ENCODE results near the gene DOCK3. TPM values are rescaled to one million over a fixed set of nuclear protein-coding genes. Genes with fewer than 3 reads are reported as not detected.
"Not testable (repeated sequence)": the region's sequence is repeated elsewhere in the genome, so short reads cannot be mapped to it uniquely, and the experiment has no call there.

DOCK3 gene
- total RNA-seq, 3 donors from 2014 or later (not counting 1 experiment from before 2014, with no cell fraction given): 1.4 to 2.4 (median 1.7) TPM

GRCh38 chr3:51075221-51075775, 400.6 kb downstream of the DOCK3 start:
- TF ChIP-seq, protein P1, sequence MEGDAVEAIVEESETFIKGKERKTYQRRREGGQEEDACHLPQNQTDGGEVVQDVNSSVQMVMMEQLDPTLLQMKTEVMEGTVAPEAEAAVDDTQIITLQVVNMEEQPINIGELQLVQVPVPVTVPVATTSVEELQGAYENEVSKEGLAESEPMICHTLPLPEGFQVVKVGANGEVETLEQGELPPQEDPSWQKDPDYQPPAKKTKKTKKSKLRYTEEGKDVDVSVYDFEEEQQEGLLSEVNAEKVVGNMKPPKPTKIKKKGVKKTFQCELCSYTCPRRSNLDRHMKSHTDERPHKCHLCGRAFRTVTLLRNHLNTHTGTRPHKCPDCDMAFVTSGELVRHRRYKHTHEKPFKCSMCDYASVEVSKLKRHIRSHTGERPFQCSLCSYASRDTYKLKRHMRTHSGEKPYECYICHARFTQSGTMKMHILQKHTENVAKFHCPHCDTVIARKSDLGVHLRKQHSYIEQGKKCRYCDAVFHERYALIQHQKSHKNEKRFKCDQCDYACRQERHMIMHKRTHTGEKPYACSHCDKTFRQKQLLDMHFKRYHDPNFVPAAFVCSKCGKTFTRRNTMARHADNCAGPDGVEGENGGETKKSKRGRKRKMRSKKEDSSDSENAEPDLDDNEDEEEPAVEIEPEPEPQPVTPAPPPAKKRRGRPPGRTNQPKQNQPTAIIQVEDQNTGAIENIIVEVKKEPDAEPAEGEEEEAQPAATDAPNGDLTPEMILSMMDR (IDR thresholded peaks at IDR 0.05): no peak

GRCh38 chr3:51082363-51082762, 407.6 kb downstream of the DOCK3 start:
- TF ChIP-seq, protein P1 (IDR thresholded peaks at IDR 0.05): no peak
- peaks cover 0 to 12% of the 10 kb centered on the region in 2 donors for H3K27me3 Mint-ChIP-seq (ENCODE audit: low read depth in 2 of 2)
- no peak overlapping the region for H3K4me3 Mint-ChIP-seq
- H3K9me3 Mint-ChIP-seq: peaks cover 5 to 24% of the 10 kb centered on the region in 2 donors
- peak in 1 of 2 donors; percentile 25 for DNase-seq
- H3K36me3 ChIP-seq (ENCODE audit: control insufficient read depth, insufficient read depth, low read length): no peaks in the 10 kb centered on the region
- ATAC-seq: no peak
- no peak overlapping the region for H3K27ac Mint-ChIP-seq
- no peaks in the 10 kb centered on the region for H3K4me1 Mint-ChIP-seq
- intact Hi-C loops (cut with micrococcal nuclease): no loop called here
- H3K4me1 ChIP-seq (ENCODE audit: control insufficient read depth, insufficient read depth, low read length): no peaks in the 10 kb centered on the region
- WGBS (ENCODE audit: insufficient coverage): 90% methylated on average over 2 of the region's 2 CpGs
- no peaks in the 10 kb centered on the region for H3K27me3 ChIP-seq (ENCODE audit: control insufficient read depth, insufficient read depth, low read length)
- no peak overlapping the region for H3K4me3 ChIP-seq (ENCODE audit: low read length)
- peaks cover 18% of the 10 kb centered on the region for H3K9me3 ChIP-seq (ENCODE audit: control insufficient read depth, insufficient read depth, low read length)
- H3K27ac ChIP-seq (ENCODE audit: low read length): no peak overlapping the region
- peaks cover 38% of the 10 kb centered on the region for H3K36me3 Mint-ChIP-seq

More at GRCh38 chr3:51075221-51075775, 400.6 kb downstream of the DOCK3 start:
- peaks cover 2% of the 10 kb centered on the region for H3K27me3 ChIP-seq (ENCODE audit: control insufficient read depth, insufficient read depth, low read length)
- ATAC-seq: no peak
- no peak overlapping the region for H3K27ac ChIP-seq (ENCODE audit: low read length)
- Mint-ChIP-seq H3K4me1 (no peaks in the 10 kb centered on the region), H3K9me3 (no peaks in the 10 kb centered on the region), H3K4me3 (no peak overlapping the region), H3K27me3 (ENCODE audit: low read depth in 2 of 2) (no peaks in the 10 kb centered on the region), H3K36me3 (no peaks in the 10 kb centered on the region), H3K27ac (no peak overlapping the region)
- H3K4me3 ChIP-seq (ENCODE audit: low read length): no peak overlapping the region
- no peak for DNase-seq
- H3K9me3 ChIP-seq (ENCODE audit: control insufficient read depth, insufficient read depth, low read length): no peaks in the 10 kb centered on the region
- intact Hi-C loops (cut with micrococcal nuclease): no loop called here
- H3K4me1 ChIP-seq (ENCODE audit: control insufficient read depth, insufficient read depth, low read length): no peaks in the 10 kb centered on the region
- no peaks in the 10 kb centered on the region for H3K36me3 ChIP-seq (ENCODE audit: control insufficient read depth, insufficient read depth, low read length)
- 93% methylated on average over 2 of the region's 2 CpGs for WGBS (ENCODE audit: insufficient coverage)

DNA sequence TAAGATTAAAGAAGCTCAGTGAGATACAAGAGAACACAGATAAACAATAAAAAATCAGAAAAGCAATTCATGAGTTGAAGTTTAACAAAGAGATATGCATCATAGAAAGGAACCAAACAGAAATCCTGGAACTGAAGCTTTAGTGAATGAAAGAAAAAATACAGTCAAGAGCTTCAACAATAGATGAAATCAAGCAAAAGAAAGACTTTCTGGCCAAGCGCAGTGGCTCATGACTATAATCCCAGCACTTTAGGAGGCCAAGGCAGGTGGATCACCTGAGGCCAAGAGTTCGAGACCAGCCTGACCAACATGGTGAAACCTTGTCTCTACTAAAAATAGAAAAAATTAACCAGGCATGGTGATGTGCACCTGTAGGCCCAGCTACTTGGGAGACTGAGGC, 408.8 kb downstream of the DOCK3 start:
- no peak overlapping the region for H3K4me3 ChIP-seq (ENCODE audit: low read length)
- Mint-ChIP-seq H3K9me3 (peaks cover 5 to 24% of the 10 kb centered on the region in 2 donors), H3K27ac (no peak overlapping the region), H3K36me3 (peaks cover 39% of the 10 kb centered on the region), H3K27me3 (ENCODE audit: low read depth in 2 of 2) (peaks cover 0 to 12% of the 10 kb centered on the region in 2 donors), H3K4me3 (no peak overlapping the region), H3K4me1 (no peaks in the 10 kb centered on the region)
- H3K36me3 ChIP-seq (ENCODE audit: control insufficient read depth, insufficient read depth, low read length): no peaks in the 10 kb centered on the region
- DNase-seq (no peak), ATAC-seq (no peak)
- no peaks in the 10 kb centered on the region for H3K27me3 ChIP-seq (ENCODE audit: control insufficient read depth, insufficient read depth, low read length)
- TF ChIP-seq, protein P1 (IDR thresholded peaks at IDR 0.05): no peak
- peaks cover 18% of the 10 kb centered on the region for H3K9me3 ChIP-seq (ENCODE audit: control insufficient read depth, insufficient read depth, low read length)
- no peak overlapping the region for H3K27ac ChIP-seq (ENCODE audit: low read length)
- H3K4me1 ChIP-seq (ENCODE audit: control insufficient read depth, insufficient read depth, low read length): no peaks in the 10 kb centered on the region
- WGBS (ENCODE audit: insufficient coverage): 89% methylated on average over 2 of the region's 2 CpGs
- intact Hi-C loops (cut with micrococcal nuclease): no loop called here

DNA sequence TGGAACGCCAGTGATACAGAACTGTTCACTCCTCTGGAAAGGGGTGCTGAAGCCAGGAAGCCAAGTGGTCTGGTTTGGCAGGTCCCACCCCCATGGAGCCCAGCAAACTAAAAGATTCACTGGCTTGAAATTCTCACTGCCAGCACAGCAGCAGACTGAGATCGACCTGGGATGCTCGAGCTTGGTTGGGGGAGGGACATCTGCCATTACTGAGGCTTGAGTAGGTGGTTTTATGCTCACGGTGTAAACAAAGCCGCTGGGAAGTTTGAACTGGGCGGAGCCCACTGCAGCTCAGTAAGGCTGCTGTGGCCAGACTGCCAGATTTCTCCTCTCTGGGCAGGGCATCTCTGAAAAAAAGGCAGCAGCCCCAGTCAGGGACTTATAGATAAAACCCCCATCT, 417.4 kb downstream of the DOCK3 start:
- H3K9me3 ChIP-seq (ENCODE audit: control insufficient read depth, insufficient read depth, low read length); H3K4me1 ChIP-seq (ENCODE audit: control insufficient read depth, insufficient read depth, low read length); H3K36me3 ChIP-seq (ENCODE audit: control insufficient read depth, insufficient read depth, low read length); DNase-seq; ATAC-seq; H3K27me3 Mint-ChIP-seq (ENCODE audit: low read depth in 2 of 2); H3K27ac ChIP-seq (ENCODE audit: low read length); H3K27ac Mint-ChIP-seq; H3K4me3 ChIP-seq (ENCODE audit: low read length); H3K4me1 Mint-ChIP-seq; H3K27me3 ChIP-seq (ENCODE audit: control insufficient read depth, insufficient read depth, low read length); H3K4me3 Mint-ChIP-seq; intact Hi-C loops (cut with micrococcal nuclease); H3K9me3 Mint-ChIP-seq: not testable (repeated sequence)
- peaks cover 10% of the 10 kb centered on the region for H3K36me3 Mint-ChIP-seq
- 72% methylated on average over 6 of the region's 6 CpGs for WGBS (ENCODE audit: insufficient coverage)

DNA sequence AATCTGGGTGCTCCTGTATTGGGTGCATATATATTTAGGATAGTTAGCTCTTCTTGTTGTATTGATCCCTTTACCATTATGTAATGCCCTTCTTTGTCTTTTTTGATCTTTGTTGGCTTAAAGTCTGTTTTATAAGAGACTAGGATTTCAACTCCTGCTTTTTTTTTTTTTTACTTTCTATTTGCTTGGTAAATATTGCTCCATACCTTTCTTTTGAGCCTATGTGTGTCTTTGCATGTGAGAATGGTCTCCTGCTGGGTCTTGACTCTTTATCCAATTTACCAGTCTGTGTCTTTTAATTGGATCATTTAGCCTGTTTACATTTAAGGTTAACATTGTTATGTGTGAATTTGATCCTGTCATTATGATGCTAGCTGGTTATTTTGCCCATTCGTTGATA, 420.1 kb downstream of the DOCK3 start:
- H3K4me3 ChIP-seq (ENCODE audit: low read length); H3K9me3 ChIP-seq (ENCODE audit: control insufficient read depth, insufficient read depth, low read length); DNase-seq; H3K36me3 Mint-ChIP-seq; H3K9me3 Mint-ChIP-seq; H3K4me1 Mint-ChIP-seq; H3K27me3 Mint-ChIP-seq (ENCODE audit: low read depth in 2 of 2); H3K4me3 Mint-ChIP-seq; H3K4me1 ChIP-seq (ENCODE audit: control insufficient read depth, insufficient read depth, low read length); H3K27me3 ChIP-seq (ENCODE audit: control insufficient read depth, insufficient read depth, low read length); H3K27ac ChIP-seq (ENCODE audit: low read length); ATAC-seq; intact Hi-C loops (cut with micrococcal nuclease); H3K27ac Mint-ChIP-seq; H3K36me3 ChIP-seq (ENCODE audit: control insufficient read depth, insufficient read depth, low read length): not testable (repeated sequence)
- WGBS (ENCODE audit: insufficient coverage): 70% methylated on average over 1 of the region's 1 CpG
